SK-N-SH treated with all-trans-retinoic acid at 6 μM for 48 hours (cell line): ENCODE data around the gene COQ7.
A peak's percentile ranks its signal among the peaks of the same experiment; 100 is the strongest.

ENCODE experiments used
- ATAC-seq: fragments of 200-7000 bp; cut with Tn5 transposase; 3 replicates; pipeline ENCODE4 v1.9.1; 2020; ENCODE audit warnings: mild to moderate bottlenecking, moderate library complexity
- ARNTL ChIP-seq: fragments of 450-650 bp; formaldehyde crosslinking; IDR thresholded peaks from 2 replicates; pipeline ENCODE4 v1.5.0; 2020; ENCODE audit warnings: low read depth, mild to moderate bottlenecking, moderate library complexity, borderline replicate concordance
- BACH2 ChIP-seq: fragments of 250-450 bp; sonication (Bioruptor Pico); IDR thresholded peaks from 2 replicates; pipeline ENCODE4 v1.9.0; 2021; ENCODE audit warnings: mild to moderate bottlenecking, borderline replicate concordance
- CREB5 ChIP-seq: fragments of 250-450 bp; sonication (Bioruptor Pico); IDR thresholded peaks from 2 replicates; pipeline ENCODE4 v1.5.1; 2020; ENCODE audit warnings: low read depth, mild to moderate bottlenecking, moderate library complexity
- CSDC2 ChIP-seq: fragments of 250-450 bp; sonication (Bioruptor Pico); IDR thresholded peaks from 2 replicates; pipeline ENCODE4 v1.5.0; 2020; ENCODE audit warnings: mild to moderate bottlenecking, moderate library complexity
- CSRNP3 ChIP-seq: fragments of 250-450 bp; sonication (Bioruptor Pico); IDR thresholded peaks from 2 replicates; pipeline ENCODE4 v1.5.1; 2021; ENCODE audit warnings: mild to moderate bottlenecking, moderate library complexity
- ESRRG ChIP-seq: fragments of 250-450 bp; sonication (Bioruptor Pico); IDR thresholded peaks from 2 replicates; pipeline ENCODE4 v1.6.1; 2021; ENCODE audit warnings: mild to moderate bottlenecking
- ISL1 ChIP-seq: fragments of 250-450 bp; sonication (Bioruptor Pico); IDR thresholded peaks from 2 replicates; pipeline ENCODE4 v2.1.2; 2022; ENCODE audit warnings: mild to moderate bottlenecking, moderate library complexity
- OSR1 ChIP-seq: fragments of 250-450 bp; sonication (Bioruptor Pico); IDR thresholded peaks from 2 replicates; pipeline ENCODE4 v1.8.0; 2022; ENCODE audit warnings: moderate library complexity, mild to moderate bottlenecking, inconsistent platforms
- PATZ1 ChIP-seq: fragments of 250-450 bp; sonication (Bioruptor Pico); IDR thresholded peaks from 2 replicates; pipeline ENCODE4 v1.8.0; 2020; ENCODE audit warnings: mild to moderate bottlenecking, moderate library complexity, borderline replicate concordance
- POU6F1 ChIP-seq: fragments of 250-450 bp; sonication (Bioruptor Pico); IDR thresholded peaks from 2 replicates; pipeline ENCODE4 v1.8.0; 2021; ENCODE audit warnings: low read depth, mild to moderate bottlenecking, moderate library complexity, borderline replicate concordance
- PPARA ChIP-seq: fragments of 250-450 bp; sonication (Bioruptor Pico); IDR thresholded peaks from 2 replicates; pipeline ENCODE4 v1.5.0; 2020; ENCODE audit warnings: mild to moderate bottlenecking, borderline replicate concordance
- TCF4 ChIP-seq: fragments of 250-450 bp; sonication (Bioruptor Pico); IDR thresholded peaks from 2 replicates; pipeline ENCODE4 v1.8.0; 2021; ENCODE audit warnings: mild to moderate bottlenecking, moderate library complexity, borderline replicate concordance
- TOX ChIP-seq: fragments of 250-450 bp; sonication (Bioruptor Pico); IDR thresholded peaks from 2 replicates; pipeline ENCODE4 v1.8.0; 2021; ENCODE audit warnings: mild to moderate bottlenecking, moderate library complexity, borderline replicate concordance
- TSHZ2 ChIP-seq: fragments of 250-450 bp; sonication (Bioruptor Pico); IDR thresholded peaks from 2 replicates; pipeline ENCODE4 v1.5.0; 2020; ENCODE audit warnings: mild to moderate bottlenecking, moderate library complexity
- ZC3H10 ChIP-seq: fragments of 250-450 bp; sonication (Bioruptor Pico); IDR thresholded peaks from 2 replicates; pipeline ENCODE4 v1.5.1; 2021; ENCODE audit warnings: mild to moderate bottlenecking, moderate library complexity
- ZFP3 ChIP-seq: fragments of 250-450 bp; sonication (Bioruptor Pico); IDR thresholded peaks from 2 replicates; pipeline ENCODE4 v1.5.0; 2020; ENCODE audit warnings: mild to moderate bottlenecking, moderate library complexity
- ZFP30 ChIP-seq: fragments of 450-650 bp; formaldehyde crosslinking; IDR thresholded peaks from 2 replicates; pipeline ENCODE4 v1.5.0; 2022; ENCODE audit warnings: mild to moderate bottlenecking, moderate library complexity
- ZNF565 ChIP-seq: fragments of 450-650 bp; formaldehyde crosslinking; conservative IDR thresholded peaks from 2 replicates; pipeline ENCODE4 v1.5.0; 2020; ENCODE audit warnings: low read depth, mild to moderate bottlenecking, moderate library complexity
- ZNF70 ChIP-seq: fragments of 450-650 bp; formaldehyde crosslinking; IDR thresholded peaks from 2 replicates; pipeline ENCODE4 v1.5.0; 2020; ENCODE audit warnings: mild to moderate bottlenecking, moderate library complexity
- ZNF8 ChIP-seq: fragments of 450-650 bp; formaldehyde crosslinking; IDR thresholded peaks from 2 replicates; pipeline ENCODE4 v1.5.0; 2020; ENCODE audit warnings: mild to moderate bottlenecking, moderate library complexity

COQ7 gene

GRCh38 chr16:19083670-19084069 lies 16.3 kb downstream of the COQ7 start:
- no peak for ATAC-seq
- TF ChIP-seq ZNF70 (CRISPR knock-in tag): peak; percentile 79
- TF ChIP-seq ESRRG (CRISPR knock-in tag): no peak
- no peak for TF ChIP-seq ZNF565
- peak; percentile 17; the same call in 1 of the 2 replicates for TF ChIP-seq ZC3H10
- no peak for TF ChIP-seq CSRNP3 (CRISPR knock-in tag)
- no peak for TF ChIP-seq ZFP30 (CRISPR knock-in tag)
- TF ChIP-seq BACH2 (CRISPR knock-in tag): no peak
- TF ChIP-seq ISL1 (CRISPR knock-in tag): peak; percentile 79
- no peak for TF ChIP-seq PATZ1 (CRISPR knock-in tag)
- no peak for TF ChIP-seq CREB5 (CRISPR knock-in tag)
- TF ChIP-seq ARNTL: no peak
- no peak for TF ChIP-seq PPARA (CRISPR knock-in tag)
- no peak for TF ChIP-seq ZFP3 (CRISPR knock-in tag)
- no peak for TF ChIP-seq TCF4 (CRISPR knock-in tag)
- TF ChIP-seq TSHZ2 (CRISPR knock-in tag): no peak
- TF ChIP-seq POU6F1 (CRISPR knock-in tag): no peak
- TF ChIP-seq OSR1 (CRISPR knock-in tag): no peak

- ATAC-seq: no peak
- no peak for TF ChIP-seq OSR1 (CRISPR knock-in tag)
- TF ChIP-seq CREB5 (CRISPR knock-in tag): no peak
- no peak for TF ChIP-seq ZFP30 (CRISPR knock-in tag)
- no peak for TF ChIP-seq TOX (CRISPR knock-in tag)
- TF ChIP-seq BACH2 (CRISPR knock-in tag): no peak
- TF ChIP-seq CSDC2 (CRISPR knock-in tag): no peak
- TF ChIP-seq CSRNP3 (CRISPR knock-in tag): no peak
- TF ChIP-seq ZNF8: no peak
- no peak for TF ChIP-seq ZNF70 (CRISPR knock-in tag)
- no peak for TF ChIP-seq TCF4 (CRISPR knock-in tag)
- TF ChIP-seq POU6F1 (CRISPR knock-in tag): no peak
- TF ChIP-seq PATZ1 (CRISPR knock-in tag): no peak
Measured at GRCh38 chr16:19084139-19084538, 16.7 kb downstream of the COQ7 start.
